ENCODE measurements around the gene HDAC4. TPM values are rescaled to one million over a fixed set of nuclear protein-coding genes. Genes with fewer than 3 reads are reported as not detected.

HDAC4 gene
- total RNA-seq, 1 experiment from 2014 or later, result 32.0 TPM

GRCh38 chr2:239054921-239055320 lies 345.9 kb downstream of the HDAC4 start:
- H4K91ac ChIP-seq (ENCODE audit: insufficient read length, low read depth, low read length), result no peak overlapping the region
- no CpG with 5 or more reads among the region's 8 CpGs for WGBS (ENCODE audit: extremely low coverage, insufficient read length, low lambda C conversion rate)
- no peak overlapping the region for H3K4me3 Mint-ChIP-seq
- no peak overlapping the region for H3T11ph ChIP-seq (ENCODE audit: low read length)
- no peaks in the 10 kb centered on the region for H4K20me1 ChIP-seq (ENCODE audit: control insufficient read depth, insufficient read depth, insufficient read length)
- no peak overlapping the region for H2AK5ac ChIP-seq (ENCODE audit: insufficient read length, low read length)
- DNase-seq, result no peak
- no peak overlapping the region for H2BK15ac ChIP-seq (ENCODE audit: low read depth, low read length)
- no peak overlapping the region for H3K18ac ChIP-seq (ENCODE audit: insufficient read length, low read depth, low read length)
- H3K27ac Mint-ChIP-seq, result peak overlapping the region in 1 of 3 experiments; percentile 1; a peak in 1 of 7 replicates
- H4K8ac ChIP-seq (replicated peaks; ENCODE audit: insufficient read length, low read depth, low read length), result no peak overlapping the region
- no peaks in the 10 kb centered on the region for H3K4me1 ChIP-seq (ENCODE audit: insufficient read depth, low read length)
- H3K27me3 ChIP-seq (ENCODE audit: insufficient read depth, low read length), result no peaks in the 10 kb centered on the region
- no peak overlapping the region for H3K4me2 ChIP-seq (ENCODE audit: insufficient read depth, insufficient read length, low read length)
- no peaks in the 10 kb centered on the region for H3K27me3 Mint-ChIP-seq (ENCODE audit: low read depth)
- no peak overlapping the region for H2AFZ ChIP-seq (ENCODE audit: low read length)
- no peak for TF ChIP-seq CTCF (conservative IDR thresholded peaks at IDR 0.05)
- H3K23me2 ChIP-seq (ENCODE audit: insufficient read length, low read depth, low read length, poor library complexity, severe bottlenecking), result no peaks in the 10 kb centered on the region
- H2BK20ac ChIP-seq (ENCODE audit: low read depth, low read length, poor library complexity, severe bottlenecking), result no peak overlapping the region
- no peak overlapping the region for H4K5ac ChIP-seq (ENCODE audit: insufficient read length, low read depth, low read length)
- no peak overlapping the region for H3K23ac ChIP-seq (ENCODE audit: insufficient read length, low read depth, low read length)
- H3K9me3 ChIP-seq (ENCODE audit: control insufficient read depth, low read depth, low read length), result no peaks in the 10 kb centered on the region
- H3K27ac ChIP-seq (ENCODE audit: insufficient read length, low read depth, low read length), result no peak overlapping the region
- H3K79me1 ChIP-seq (ENCODE audit: insufficient read depth, low read depth, low read length, poor library complexity, severe bottlenecking), result no peaks in the 10 kb centered on the region
- H2BK5ac ChIP-seq (ENCODE audit: insufficient read length, low read length), result no peak overlapping the region
- no peak overlapping the region for H3K9ac ChIP-seq (ENCODE audit: extremely low read depth, insufficient read length, low read length)
- H3K56ac ChIP-seq (ENCODE audit: insufficient read length, low read depth, low read length), result no peak overlapping the region
- H3K4me1 Mint-ChIP-seq, result peaks cover 0 to 3% of the 10 kb centered on the region in 2 experiments; a peak in 1 of 4 replicates
- no peaks in the 10 kb centered on the region for H3K9me3 Mint-ChIP-seq
- no peaks in the 10 kb centered on the region for H3K79me2 ChIP-seq (ENCODE audit: insufficient read depth, low read length)
- no peak overlapping the region for H3K4ac ChIP-seq (ENCODE audit: low read depth, low read length)
- H3K36me3 Mint-ChIP-seq (ENCODE audit: insufficient read depth in 1 of 3, low read depth in 3 of 3), result peaks cover 7 to 33% (median 22%) of the 10 kb centered on the region in 3 experiments; a peak in 6 of 7 replicates
- no peak overlapping the region for H3K14ac ChIP-seq (ENCODE audit: insufficient read depth, low read length)
- H2BK12ac ChIP-seq (ENCODE audit: insufficient read length, low read depth, low read length), result no peak overlapping the region
- no peak overlapping the region for H2BK120ac ChIP-seq (ENCODE audit: low read depth, low read length, poor library complexity, severe bottlenecking)
